Measurements from ENCODE around the gene VSIG10L2. TPM values are rescaled to one million over a fixed set of nuclear protein-coding genes. Genes with fewer than 3 reads are reported as not detected.

The VSIG10L2 gene
- total RNA-seq, 5 donors from 2014 or later (not counting 1 experiment from before 2014, with no cell fraction given): not detected

DNA sequence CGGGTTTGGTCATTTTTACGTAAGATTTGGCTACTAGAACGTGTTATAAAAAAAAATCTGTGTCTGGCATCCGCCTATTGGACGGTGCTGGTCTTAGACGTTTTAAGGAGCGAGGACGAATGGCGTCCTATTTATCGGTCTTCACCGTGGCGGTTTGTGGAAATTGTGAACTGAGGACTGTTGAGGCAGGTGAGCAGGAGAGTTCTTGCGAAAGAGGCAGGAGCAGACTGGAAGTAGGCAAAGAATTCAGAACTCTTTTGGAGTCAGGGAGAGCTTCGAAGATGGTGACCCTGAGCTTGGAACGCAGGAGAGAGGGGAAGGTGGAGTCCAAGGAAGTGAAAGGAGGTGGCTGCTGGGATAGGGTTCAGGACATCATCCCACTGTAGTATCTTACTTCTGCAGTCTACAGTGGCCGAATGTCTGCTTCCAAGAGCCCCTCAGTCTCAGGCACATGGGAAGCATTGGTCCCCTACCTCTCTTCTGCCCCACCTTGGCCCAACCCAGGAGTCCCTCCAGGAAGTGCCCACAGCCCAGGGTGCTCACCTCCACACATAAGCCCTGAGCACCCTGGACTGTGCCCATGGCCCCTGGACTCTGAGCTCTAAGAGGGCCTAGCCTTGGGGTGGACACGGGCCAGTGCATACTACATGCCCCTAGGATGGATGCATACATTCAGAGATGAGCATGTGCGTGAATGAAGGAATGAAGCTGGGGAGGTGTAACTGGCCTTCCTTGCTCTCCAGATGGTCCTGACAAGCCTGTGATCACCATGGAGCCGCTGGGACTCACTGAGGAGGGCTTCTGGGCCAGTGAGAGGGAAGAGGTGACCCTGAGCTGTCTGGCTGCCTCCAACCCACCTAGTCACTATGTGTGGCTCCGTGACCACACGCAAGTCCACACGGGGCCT lies 3.7 kb downstream of the VSIG10L2 start:
- Mint-ChIP-seq H3K27ac (no peak overlapping the region), H3K9me3 (no peaks in the 10 kb centered on the region), H3K4me3 (no peak overlapping the region), H3K4me1 (no peaks in the 10 kb centered on the region), H3K27me3 (peaks cover 0 to 7% of the 10 kb centered on the region in 2 donors), H3K36me3 (no peaks in the 10 kb centered on the region)
- ATAC-seq (replicated peaks in 1 of 4): no peak
- Histone ChIP-seq H3K9me3 (no peaks in the 10 kb centered on the region), H3K36me3 (ENCODE audit: control insufficient read depth in 2 of 2, extremely low read depth in 1 of 2, insufficient read depth in 1 of 2, low read length in 1 of 2) (no peaks in the 10 kb centered on the region), H3K27ac (ENCODE audit: low read length) (no peak overlapping the region), H3K4me1 (ENCODE audit: control insufficient read depth in 1 of 2, extremely low read depth in 1 of 2, insufficient read depth in 2 of 2, low read length in 2 of 2) (no peaks in the 10 kb centered on the region), H3K4me3 (ENCODE audit: control insufficient read depth in 1 of 2, extremely low read depth in 1 of 2, low read length in 1 of 2) (no peak overlapping the region), H3K27me3 (replicated peaks in 1 of 2; ENCODE audit: control insufficient read depth in 2 of 2, extremely low read depth in 1 of 2, insufficient read depth in 2 of 2, low read length in 1 of 2) (peaks cover 0 to 42% of the 10 kb centered on the region in 2 experiments)
- POLR2A ChIA-PET: interaction anchor here in 1 of 2 donors (0.5 kb wide), 2 partner anchors 10 to 36 kb away, joined by 3 to 4 read pairs; no protein-coding TSS in a partner anchor
- CTCF ChIA-PET: no interaction called here
- 88% methylated on average over 16 of the region's 22 CpGs for WGBS (ENCODE audit: insufficient coverage)
- DNase-seq: no peak

DNA sequence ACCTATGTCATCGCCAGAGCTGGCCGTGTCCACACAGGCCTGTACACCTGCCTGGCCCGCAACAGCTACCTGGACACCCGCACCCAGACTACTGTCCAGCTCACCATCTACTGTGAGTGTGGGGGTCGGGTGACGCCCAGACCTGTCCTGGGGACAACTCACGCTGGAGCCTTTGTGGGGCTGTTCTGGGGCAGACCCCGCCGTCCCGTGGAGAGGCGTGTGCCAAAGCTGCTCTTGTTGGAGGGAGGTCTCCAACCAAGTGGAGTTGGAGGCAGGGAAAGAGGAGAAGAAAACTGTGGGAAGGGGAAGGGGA lies 4.3 kb downstream of the VSIG10L2 start:
- no peak for ATAC-seq (replicated peaks in 1 of 4)
- peaks cover 0 to 36% of the 10 kb centered on the region in 2 experiments for H3K27me3 ChIP-seq (replicated peaks in 1 of 2; ENCODE audit: control insufficient read depth in 2 of 2, extremely low read depth in 1 of 2, insufficient read depth in 2 of 2, low read length in 1 of 2)
- ChIA-PET CTCF (no interaction called here), POLR2A (interaction anchor here in 1 of 2 donors (0.5 kb wide), 1 partner anchor 10 kb away, joined by 4 read pairs; no protein-coding TSS in a partner anchor)
- H3K9me3 ChIP-seq: no peaks in the 10 kb centered on the region
- H3K4me1 ChIP-seq (ENCODE audit: control insufficient read depth in 1 of 2, extremely low read depth in 1 of 2, insufficient read depth in 2 of 2, low read length in 2 of 2): no peaks in the 10 kb centered on the region
- Mint-ChIP-seq H3K36me3 (no peaks in the 10 kb centered on the region), H3K27ac (no peak overlapping the region), H3K4me3 (no peak overlapping the region), H3K4me1 (no peaks in the 10 kb centered on the region), H3K27me3 (peaks cover 0 to 7% of the 10 kb centered on the region in 2 donors), H3K9me3 (no peaks in the 10 kb centered on the region)
- no peaks in the 10 kb centered on the region for H3K36me3 ChIP-seq (ENCODE audit: control insufficient read depth in 2 of 2, extremely low read depth in 1 of 2, insufficient read depth in 1 of 2, low read length in 1 of 2)
- H3K4me3 ChIP-seq (ENCODE audit: control insufficient read depth in 1 of 2, extremely low read depth in 1 of 2, low read length in 1 of 2): no peak overlapping the region
- no peak overlapping the region for H3K27ac ChIP-seq (ENCODE audit: low read length)
- 98% methylated on average over 5 of the region's 11 CpGs for WGBS (ENCODE audit: insufficient coverage)
- no peak for DNase-seq

DNA sequence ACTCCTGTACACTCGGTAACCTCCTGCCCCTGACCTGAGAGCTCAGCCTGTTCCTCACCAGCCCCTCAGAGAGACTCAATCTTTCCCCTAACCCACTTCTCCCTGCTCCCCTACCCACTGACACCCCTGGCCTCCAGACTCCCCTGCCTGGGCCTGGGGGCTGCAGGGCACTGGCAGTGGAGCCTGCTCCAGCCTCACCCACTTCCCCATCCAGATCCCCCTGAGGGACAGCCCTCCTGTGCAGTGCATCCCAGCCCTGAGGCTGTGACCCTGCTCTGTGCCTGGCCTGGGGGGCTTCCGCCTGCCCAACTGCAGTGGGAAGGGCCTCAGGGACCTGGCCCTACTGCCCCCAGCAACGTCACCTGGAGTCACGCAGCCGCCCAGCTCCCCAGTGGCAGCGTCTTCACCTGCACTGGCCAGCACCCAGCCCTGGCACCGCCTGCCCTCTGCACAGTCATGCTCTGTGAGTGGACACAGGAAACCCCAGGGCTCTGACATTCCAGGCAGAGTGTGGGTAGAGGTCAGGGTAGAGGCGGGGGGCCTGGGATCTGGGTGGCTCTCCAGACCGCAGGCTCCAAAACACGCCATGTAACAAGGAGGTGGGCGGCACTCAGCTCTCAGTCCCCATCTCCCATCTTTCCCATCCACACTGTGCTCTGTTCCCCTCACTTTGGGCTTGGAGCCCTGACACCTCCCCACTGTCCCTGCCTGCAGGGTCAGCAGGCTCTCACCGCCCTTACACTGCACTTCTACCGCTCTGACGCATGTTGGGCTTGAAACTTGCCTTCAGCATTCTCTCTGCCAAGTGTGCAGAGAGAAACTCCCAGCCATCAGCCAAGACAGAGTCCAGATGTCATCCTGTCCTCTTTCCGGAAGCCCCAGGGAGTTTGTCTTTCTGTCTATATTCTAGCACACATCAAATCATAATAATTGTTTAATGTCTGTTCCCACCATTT lies 5.1 kb downstream of the VSIG10L2 start:
- no peak overlapping the region for H3K27ac ChIP-seq (ENCODE audit: low read length)
- Mint-ChIP-seq H3K9me3 (no peaks in the 10 kb centered on the region), H3K4me1 (no peaks in the 10 kb centered on the region)

DNA sequence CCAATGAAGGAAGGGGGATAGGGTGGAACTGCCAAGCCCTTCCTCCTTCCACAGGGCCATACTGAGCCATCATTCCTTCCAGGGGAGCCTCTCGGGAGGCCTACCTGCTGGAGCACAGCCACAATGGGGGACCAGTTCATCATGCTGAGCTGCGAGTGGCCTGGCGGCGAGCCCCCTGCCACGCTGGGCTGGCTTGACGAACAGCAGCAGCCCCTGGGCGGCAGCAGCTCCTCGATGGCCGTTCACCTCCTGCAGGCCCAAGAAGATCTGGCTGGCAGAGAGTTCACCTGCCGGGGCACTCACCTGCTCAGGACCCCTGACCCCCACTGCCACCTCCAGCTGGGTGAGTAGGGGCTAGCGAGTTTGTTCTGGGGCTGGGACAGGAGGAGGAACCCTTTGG lies 5.9 kb downstream of the VSIG10L2 start:
- Mint-ChIP-seq H3K4me3 (no peak overlapping the region), H3K36me3 (no peaks in the 10 kb centered on the region), H3K4me1 (no peaks in the 10 kb centered on the region), H3K27ac (no peak overlapping the region), H3K9me3 (no peaks in the 10 kb centered on the region), H3K27me3 (peaks cover 0 to 7% of the 10 kb centered on the region in 2 donors)
- Histone ChIP-seq H3K4me1 (ENCODE audit: control insufficient read depth in 1 of 2, extremely low read depth in 1 of 2, insufficient read depth in 2 of 2, low read length in 2 of 2) (no peaks in the 10 kb centered on the region), H3K27me3 (replicated peaks in 1 of 2; ENCODE audit: control insufficient read depth in 2 of 2, extremely low read depth in 1 of 2, insufficient read depth in 2 of 2, low read length in 1 of 2) (peaks cover 0 to 29% of the 10 kb centered on the region in 2 experiments), H3K4me3 (ENCODE audit: control insufficient read depth in 1 of 2, extremely low read depth in 1 of 2, low read length in 1 of 2) (no peak overlapping the region), H3K36me3 (ENCODE audit: control insufficient read depth in 2 of 2, extremely low read depth in 1 of 2, insufficient read depth in 1 of 2, low read length in 1 of 2) (no peaks in the 10 kb centered on the region), H3K27ac (ENCODE audit: low read length) (no peak overlapping the region), H3K9me3 (no peaks in the 10 kb centered on the region)
- POLR2A ChIA-PET: no interaction called here
- CTCF ChIA-PET: no interaction called here
- DNase-seq (no peak), ATAC-seq (replicated peaks in 1 of 4) (no peak)
- WGBS (ENCODE audit: insufficient coverage): 75% methylated on average over 9 of the region's 11 CpGs

More for the DNA sequence above, 5.1 kb downstream of the VSIG10L2 start:
- no peaks in the 10 kb centered on the region for H3K36me3 ChIP-seq (ENCODE audit: control insufficient read depth in 2 of 2, extremely low read depth in 1 of 2, insufficient read depth in 1 of 2, low read length in 1 of 2)
- H3K4me3 Mint-ChIP-seq: no peak overlapping the region
- ATAC-seq (replicated peaks in 1 of 4) (no peak), DNase-seq (no peak)
- H3K9me3 ChIP-seq: no peaks in the 10 kb centered on the region
- ChIA-PET POLR2A (no interaction called here), CTCF (no interaction called here)
- H3K4me3 ChIP-seq (ENCODE audit: control insufficient read depth in 1 of 2, extremely low read depth in 1 of 2, low read length in 1 of 2): no peak overlapping the region
- WGBS (ENCODE audit: insufficient coverage): 88% methylated on average over 13 of the region's 15 CpGs
- peaks cover 0 to 30% of the 10 kb centered on the region in 2 experiments for H3K27me3 ChIP-seq (replicated peaks in 1 of 2; ENCODE audit: control insufficient read depth in 2 of 2, extremely low read depth in 1 of 2, insufficient read depth in 2 of 2, low read length in 1 of 2)
- peaks cover 0 to 7% of the 10 kb centered on the region in 2 donors for H3K27me3 Mint-ChIP-seq
- no peaks in the 10 kb centered on the region for H3K36me3 Mint-ChIP-seq
- H3K4me1 ChIP-seq (ENCODE audit: control insufficient read depth in 1 of 2, extremely low read depth in 1 of 2, insufficient read depth in 2 of 2, low read length in 2 of 2): no peaks in the 10 kb centered on the region
- H3K27ac Mint-ChIP-seq: no peak overlapping the region

DNA sequence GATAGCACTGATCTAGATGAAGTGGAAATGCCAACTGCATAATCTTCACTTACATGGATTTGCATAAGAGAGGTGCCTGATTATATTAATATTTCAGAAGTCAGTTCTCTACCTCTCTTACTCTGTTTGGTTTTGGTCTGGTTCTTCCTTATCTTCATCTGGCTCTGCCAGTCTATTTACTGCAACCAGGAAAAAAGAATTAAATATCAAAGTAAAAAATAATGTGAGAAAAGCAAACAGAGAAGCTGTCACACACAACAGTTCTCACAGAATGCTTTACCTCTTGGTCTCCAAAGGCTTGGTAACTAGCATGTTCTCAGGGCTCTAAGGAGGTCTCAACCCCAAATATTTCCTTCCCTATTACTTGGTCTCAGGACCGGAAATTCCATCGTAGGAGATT lies 6.7 kb downstream of the VSIG10L2 start:
- Mint-ChIP-seq H3K27me3 (peaks cover 0 to 7% of the 10 kb centered on the region in 2 donors), H3K4me1 (peaks cover under 1 to 2% (median under 1%) of the 10 kb centered on the region in 3 donors), H3K9me3 (no peaks in the 10 kb centered on the region), H3K27ac (no peak overlapping the region), H3K4me3 (no peak overlapping the region), H3K36me3 (no peaks in the 10 kb centered on the region)
- ChIA-PET POLR2A (no interaction called here), CTCF (no interaction called here)
- Histone ChIP-seq H3K4me1 (ENCODE audit: control insufficient read depth in 1 of 2, extremely low read depth in 1 of 2, insufficient read depth in 2 of 2, low read length in 2 of 2) (no peaks in the 10 kb centered on the region), H3K36me3 (ENCODE audit: control insufficient read depth in 2 of 2, extremely low read depth in 1 of 2, insufficient read depth in 1 of 2, low read length in 1 of 2) (no peaks in the 10 kb centered on the region), H3K27me3 (replicated peaks in 1 of 2; ENCODE audit: control insufficient read depth in 2 of 2, extremely low read depth in 1 of 2, insufficient read depth in 2 of 2, low read length in 1 of 2) (peaks cover 0 to 29% of the 10 kb centered on the region in 2 experiments), H3K4me3 (ENCODE audit: control insufficient read depth in 1 of 2, extremely low read depth in 1 of 2, low read length in 1 of 2) (no peak overlapping the region), H3K9me3 (no peaks in the 10 kb centered on the region), H3K27ac (ENCODE audit: low read length) (no peak overlapping the region)
- WGBS (ENCODE audit: insufficient coverage): 83% methylated on average over 1 of the region's 2 CpGs
- ATAC-seq (replicated peaks in 1 of 4) (no peak), DNase-seq (no peak)

DNA sequence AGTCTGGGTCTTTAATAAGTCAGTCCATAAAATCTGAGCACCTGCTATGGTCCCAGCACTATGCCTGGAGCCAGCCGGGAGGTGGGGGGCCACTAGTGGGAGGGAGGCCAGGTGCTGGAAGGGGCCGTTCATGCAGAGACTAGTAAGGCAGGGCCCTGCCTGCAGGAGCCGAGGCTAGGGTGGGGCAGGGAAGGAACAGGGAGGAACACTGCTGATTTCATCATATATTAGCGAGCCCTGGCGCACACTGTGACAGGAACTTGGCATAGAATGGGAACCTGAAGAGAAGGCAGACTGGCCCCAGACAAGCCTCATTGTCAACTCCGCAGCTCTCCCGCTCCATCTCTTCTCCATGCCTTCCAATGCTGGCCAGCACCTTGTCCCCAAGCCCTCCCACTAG lies 7.1 kb downstream of the VSIG10L2 start:
- Histone ChIP-seq H3K4me3 (ENCODE audit: control insufficient read depth in 1 of 2, extremely low read depth in 1 of 2, low read length in 1 of 2) (no peak overlapping the region), H3K27ac (ENCODE audit: low read length) (no peak overlapping the region), H3K27me3 (replicated peaks in 1 of 2; ENCODE audit: control insufficient read depth in 2 of 2, extremely low read depth in 1 of 2, insufficient read depth in 2 of 2, low read length in 1 of 2) (peaks cover 0 to 25% of the 10 kb centered on the region in 2 experiments), H3K36me3 (ENCODE audit: control insufficient read depth in 2 of 2, extremely low read depth in 1 of 2, insufficient read depth in 1 of 2, low read length in 1 of 2) (no peaks in the 10 kb centered on the region), H3K9me3 (no peaks in the 10 kb centered on the region), H3K4me1 (ENCODE audit: control insufficient read depth in 1 of 2, extremely low read depth in 1 of 2, insufficient read depth in 2 of 2, low read length in 2 of 2) (no peaks in the 10 kb centered on the region)
- WGBS (ENCODE audit: insufficient coverage): 62% methylated on average over 5 of the region's 7 CpGs
- ChIA-PET POLR2A (no interaction called here), CTCF (no interaction called here)
- H3K36me3 Mint-ChIP-seq: no peaks in the 10 kb centered on the region
- H3K9me3 Mint-ChIP-seq: no peaks in the 10 kb centered on the region
- no peak overlapping the region for H3K4me3 Mint-ChIP-seq
- no peak for ATAC-seq (replicated peaks in 1 of 4)
- DNase-seq: no peak
- peaks cover 3 to 6% (median 4%) of the 10 kb centered on the region in 3 donors for H3K4me1 Mint-ChIP-seq
- no peak overlapping the region for H3K27ac Mint-ChIP-seq
- peaks cover 0 to 7% of the 10 kb centered on the region in 2 donors for H3K27me3 Mint-ChIP-seq
